MCF 10A (cell line): ENCODE data around the gene CRIP3. TPM values are rescaled to one million over a fixed set of nuclear protein-coding genes. Genes with fewer than 3 reads are reported as not detected.
A peak's percentile ranks its signal among the peaks of the same experiment; 100 is the strongest.

Experiments
- BruUV-seq: library from RNA; stranded (reverse); fragments of 400-500 nt; replicated peaks from 2 replicates; lab custom pipeline; 2021; lab: Mats Ljungman, UMichigan
- CTCF ChIA-PET: fragments of 300-600 bp; sonication (Branson Sonifier 250); formaldehyde crosslinking; extraction: SDS; loops from one replicate; lab custom pipeline; 2021; ENCODE audit warnings: antibody characterized with exemption, inconsistent platforms; lab: Yijun Ruan, JAX
- POLR2A ChIA-PET: fragments of 300-600, 350-650 bp; sonication (Branson Sonifier 250); formaldehyde crosslinking; extraction: SDS; loops from one replicate; lab custom pipeline; 2020; ENCODE audit warnings: antibody characterized with exemption, inconsistent platforms; lab: Yijun Ruan, JAX
- DNase-seq: peaks from one replicate; pipeline ENCODE4 v3.0.0-alpha.2; 2018; ENCODE audit not compliant: unreplicated experiment
- H3K27ac Mint-ChIP-seq: one replicate; pipeline ENCODE4 v1.8.0; 2022; ENCODE audit warnings: mild to moderate bottlenecking, low read depth, mixed read lengths; ENCODE audit not compliant: unreplicated experiment
- H3K27me3 Mint-ChIP-seq: one replicate; pipeline ENCODE4 v1.8.0; 2022; ENCODE audit warnings: mixed read lengths; ENCODE audit not compliant: insufficient read depth, unreplicated experiment
- H3K36me3 Mint-ChIP-seq: one replicate; pipeline ENCODE4 v1.8.0; 2022; ENCODE audit warnings: mild to moderate bottlenecking, moderate library complexity, mixed read lengths; ENCODE audit not compliant: insufficient read depth, unreplicated experiment
- H3K4me1 Mint-ChIP-seq: one replicate; pipeline ENCODE4 v1.8.0; 2022; ENCODE audit warnings: mixed read lengths; ENCODE audit not compliant: insufficient read depth, unreplicated experiment
- H3K4me3 Mint-ChIP-seq: one replicate; pipeline ENCODE4 v1.8.0; 2022; ENCODE audit warnings: mild to moderate bottlenecking, moderate library complexity, mixed read lengths; ENCODE audit not compliant: unreplicated experiment
- H3K9me3 Mint-ChIP-seq: one replicate; pipeline ENCODE4 v1.8.0; 2022; ENCODE audit warnings: mixed read lengths; ENCODE audit not compliant: unreplicated experiment
- intact Hi-C: fragments of 100-400 bp; cut with micrococcal nuclease; formaldehyde crosslinking; loops from 2 replicates; pipeline ENCODE4 v1.14.1; 2022
- total RNA-seq: library from RNA; stranded (reverse); gene quantifications from 2 replicates; pipeline ENCODE4 v1.2.3, GENCODE V29; 2022
- TF ChIP-seq, protein P1 (sequence below): fragments of 200-600 bp; IDR thresholded peaks from one replicate; pipeline ENCODE4 v1.8.0; 2022; ENCODE audit warnings: antibody characterized with exemption, mild to moderate bottlenecking; ENCODE audit not compliant: unreplicated experiment

The CRIP3 gene
- total RNA-seq, 1 experiment from 2014 or later = not detected

DNA sequence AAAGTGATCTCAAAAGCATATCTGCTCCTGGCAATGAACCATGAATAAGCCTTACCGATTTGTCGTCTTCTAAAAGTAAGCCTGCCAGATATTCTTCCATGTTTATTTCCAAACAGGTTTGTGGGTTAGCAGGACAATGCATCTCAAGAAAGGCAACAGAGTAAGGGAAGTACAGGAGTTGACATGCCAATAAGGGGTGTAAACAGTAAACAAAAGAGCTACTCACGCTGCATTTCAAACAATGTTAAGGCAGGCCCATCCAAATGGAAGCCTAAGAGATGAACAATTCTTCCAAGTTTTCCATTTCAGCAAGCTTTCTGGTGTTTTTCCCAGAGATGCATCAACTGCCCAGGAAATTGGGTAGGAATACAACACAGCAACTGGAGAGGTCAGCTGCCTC lies 27.8 kb upstream of the CRIP3 start:
- no peaks in the 10 kb centered on the region for H3K9me3 Mint-ChIP-seq
- TF ChIP-seq, protein P1, sequence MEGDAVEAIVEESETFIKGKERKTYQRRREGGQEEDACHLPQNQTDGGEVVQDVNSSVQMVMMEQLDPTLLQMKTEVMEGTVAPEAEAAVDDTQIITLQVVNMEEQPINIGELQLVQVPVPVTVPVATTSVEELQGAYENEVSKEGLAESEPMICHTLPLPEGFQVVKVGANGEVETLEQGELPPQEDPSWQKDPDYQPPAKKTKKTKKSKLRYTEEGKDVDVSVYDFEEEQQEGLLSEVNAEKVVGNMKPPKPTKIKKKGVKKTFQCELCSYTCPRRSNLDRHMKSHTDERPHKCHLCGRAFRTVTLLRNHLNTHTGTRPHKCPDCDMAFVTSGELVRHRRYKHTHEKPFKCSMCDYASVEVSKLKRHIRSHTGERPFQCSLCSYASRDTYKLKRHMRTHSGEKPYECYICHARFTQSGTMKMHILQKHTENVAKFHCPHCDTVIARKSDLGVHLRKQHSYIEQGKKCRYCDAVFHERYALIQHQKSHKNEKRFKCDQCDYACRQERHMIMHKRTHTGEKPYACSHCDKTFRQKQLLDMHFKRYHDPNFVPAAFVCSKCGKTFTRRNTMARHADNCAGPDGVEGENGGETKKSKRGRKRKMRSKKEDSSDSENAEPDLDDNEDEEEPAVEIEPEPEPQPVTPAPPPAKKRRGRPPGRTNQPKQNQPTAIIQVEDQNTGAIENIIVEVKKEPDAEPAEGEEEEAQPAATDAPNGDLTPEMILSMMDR = no peak
- no peak for DNase-seq
- ChIA-PET CTCF (interaction anchor here (0.6 to 1.1 kb wide), 4 partner anchors 16 to 167 kb away, joined by 3 to 4 read pairs (median 3); no protein-coding TSS in a partner anchor), POLR2A (interaction anchor here (0.7 kb wide), 1 partner anchor 9 kb away, joined by 4 read pairs; no protein-coding TSS in a partner anchor)
- no TSS peak for BruUV-seq
- H3K4me1 Mint-ChIP-seq = no peaks in the 10 kb centered on the region
- H3K4me3 Mint-ChIP-seq = no peak overlapping the region
- intact Hi-C loops = no loop called here
- no peaks in the 10 kb centered on the region for H3K27me3 Mint-ChIP-seq
- no peak overlapping the region for H3K27ac Mint-ChIP-seq
- peaks cover 31% of the 10 kb centered on the region for H3K36me3 Mint-ChIP-seq

DNA sequence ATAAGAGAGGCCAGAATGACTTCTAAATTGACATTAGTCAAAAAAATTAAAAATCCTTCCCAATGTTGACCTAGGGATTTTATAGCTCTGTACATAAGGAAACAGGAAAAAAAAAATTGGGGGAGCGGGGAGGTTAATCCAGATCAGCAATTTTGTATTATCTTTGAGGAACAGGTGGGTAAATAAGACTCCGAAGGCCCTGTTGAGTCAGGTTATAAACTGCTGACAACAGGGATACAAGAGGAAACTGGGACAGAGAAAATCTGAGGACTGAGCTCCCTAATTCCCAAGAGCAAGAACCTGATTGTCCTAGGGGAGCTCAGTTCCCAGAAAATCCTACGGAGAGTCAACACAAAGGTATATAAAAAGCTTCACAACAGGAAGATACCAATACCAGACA lies 26.8 kb upstream of the CRIP3 start:
- intact Hi-C loops = no loop called here
- POLR2A ChIA-PET = interaction anchor here (0.6 to 2.7 kb wide), 3 partner anchors 10 to 181 kb away, joined by 3 to 8 read pairs (median 3); partner anchors contain the start of gene YIPF3
- TF ChIP-seq, protein P1 = no peak
- no peak overlapping the region for H3K27ac Mint-ChIP-seq
- H3K27me3 Mint-ChIP-seq = no peaks in the 10 kb centered on the region
- no peaks in the 10 kb centered on the region for H3K9me3 Mint-ChIP-seq
- peaks cover 22% of the 10 kb centered on the region for H3K36me3 Mint-ChIP-seq
- no peak overlapping the region for H3K4me3 Mint-ChIP-seq
- no peak for DNase-seq
- CTCF ChIA-PET = interaction anchor here (0.9 to 2.2 kb wide), 13 partner anchors 9 to 83 kb away, joined by 3 to 13 read pairs (median 6); no protein-coding TSS in a partner anchor
- H3K4me1 Mint-ChIP-seq = no peaks in the 10 kb centered on the region
- BruUV-seq = no TSS peak

DNA sequence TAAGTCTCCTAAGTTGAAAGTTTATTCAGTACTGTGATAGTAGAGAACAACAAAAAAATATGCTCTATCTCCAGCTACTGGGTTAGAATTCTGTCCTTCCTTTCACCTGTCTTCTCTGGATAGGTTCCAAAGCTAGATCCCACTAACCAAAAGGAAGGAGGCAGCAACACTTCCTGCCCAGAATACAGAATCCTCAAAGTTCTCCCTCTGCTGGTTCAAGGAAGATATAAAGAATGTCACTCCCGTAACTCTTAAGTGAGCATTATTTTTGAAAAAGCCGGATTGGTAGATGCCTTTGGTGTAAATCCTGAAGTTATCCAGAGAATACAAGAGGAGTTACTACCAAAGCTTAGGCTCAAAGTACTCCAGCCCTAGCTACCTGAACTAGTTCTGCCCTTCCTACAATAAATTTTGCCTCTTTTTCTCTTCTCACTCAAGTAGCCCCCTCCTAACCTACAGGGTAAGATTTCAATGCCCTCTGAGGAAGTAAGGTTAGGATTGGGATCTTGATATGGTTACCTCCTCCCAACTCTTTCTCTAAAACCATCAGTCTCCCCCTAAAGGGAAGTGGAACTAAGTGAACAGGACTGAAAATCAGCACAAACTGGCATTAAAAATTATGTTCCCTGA lies 26.0 kb upstream of the CRIP3 start:
- no TSS peak for BruUV-seq
- POLR2A ChIA-PET = interaction anchor here (0.6 to 2.7 kb wide), 7 partner anchors 10 to 182 kb away, joined by 3 to 8 read pairs (median 3); partner anchors contain the start of genes YIPF3 and ZNF318
- intact Hi-C loops = loop anchor here (1.0 kb wide), 3 partner anchors 71 to 433 kb away; partner anchors contain the start of gene SRF
- H3K27me3 Mint-ChIP-seq = no peaks in the 10 kb centered on the region
- no peaks in the 10 kb centered on the region for H3K9me3 Mint-ChIP-seq
- no peak overlapping the region for H3K4me3 Mint-ChIP-seq
- H3K4me1 Mint-ChIP-seq = no peaks in the 10 kb centered on the region
- TF ChIP-seq, protein P1 = peak; percentile 44
- no peak overlapping the region for H3K27ac Mint-ChIP-seq
- CTCF ChIA-PET = interaction anchor here (0.5 to 2.2 kb wide), 27 partner anchors 9 to 434 kb away, joined by 3 to 13 read pairs (median 4); partner anchors contain the start of genes CRIP3 and CUL7
- peak; percentile 72 for DNase-seq
- peaks cover 17% of the 10 kb centered on the region for H3K36me3 Mint-ChIP-seq

DNA sequence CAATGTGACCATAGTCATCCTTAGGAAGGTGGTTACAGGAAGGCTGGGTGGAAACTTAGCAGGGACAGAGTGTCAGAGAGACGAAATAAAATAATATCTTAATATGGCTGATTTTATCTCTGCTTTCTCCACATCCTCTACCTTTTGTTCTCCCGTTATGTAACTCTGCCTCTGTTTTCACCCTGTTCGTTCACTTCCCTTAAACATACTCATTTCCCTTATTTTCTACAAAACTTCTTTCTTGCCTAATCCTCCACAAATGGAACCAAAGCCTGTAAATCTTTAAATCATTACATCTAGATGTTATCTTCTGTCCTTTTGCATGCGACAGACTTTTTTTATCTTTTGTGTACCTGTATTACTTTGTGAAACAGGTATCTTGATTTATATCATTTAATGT lies 23.3 kb upstream of the CRIP3 start:
- no peak overlapping the region for H3K4me3 Mint-ChIP-seq
- POLR2A ChIA-PET = no interaction called here
- no peak for DNase-seq
- TF ChIP-seq, protein P1 = no peak
- no peak overlapping the region for H3K27ac Mint-ChIP-seq
- no peaks in the 10 kb centered on the region for H3K4me1 Mint-ChIP-seq
- peaks cover 12% of the 10 kb centered on the region for H3K36me3 Mint-ChIP-seq
- CTCF ChIA-PET = no interaction called here
- no TSS peak for BruUV-seq
- no peaks in the 10 kb centered on the region for H3K9me3 Mint-ChIP-seq
- intact Hi-C loops = no loop called here
- H3K27me3 Mint-ChIP-seq = no peaks in the 10 kb centered on the region
